PFSK-1 (cell line): ENCODE results near the gene NR2E1.

Experiments
- FOXP2 ChIP-seq: optimal IDR thresholded peaks from 2 replicates; pipeline ENCODE3; 2011; ENCODE audit warnings: borderline replicate concordance, control low read depth, inconsistent platforms; ENCODE audit not compliant: insufficient read depth; ENCODE audit errors: extremely low read length, extremely low read depth
- POLR2AphosphoS5 ChIP-seq: IDR thresholded peaks from 2 replicates; pipeline ENCODE4 v1.6.1; 2012; ENCODE audit warnings: low read depth, mild to moderate bottlenecking, control low read depth, low read length, moderate library complexity
- SIN3A ChIP-seq: IDR thresholded peaks from 2 replicates; pipeline ENCODE4 v1.6.1; 2012; ENCODE audit warnings: mild to moderate bottlenecking, low read length, moderate library complexity, borderline replicate concordance; ENCODE audit not compliant: insufficient read depth
- TAF1 ChIP-seq: IDR thresholded peaks from 2 replicates; pipeline ENCODE4 v1.6.1; 2012; ENCODE audit warnings: low read length, control low read depth, borderline replicate concordance; ENCODE audit not compliant: insufficient read depth
- TF ChIP-seq, protein P1 (sequence below), 2 experiments: IDR thresholded peaks; 2 replicates each; pipeline versions ENCODE4 v1.6.1 to v1.8.0; 2011 to 2012; ENCODE audit warnings: low read depth in 2 of 2, low read length in 2 of 2, control low read depth in 1 of 2, inconsistent platforms in 1 of 2, mild to moderate bottlenecking in 1 of 2, moderate library complexity in 1 of 2; ENCODE audit not compliant: insufficient read depth in 1 of 2

NR2E1 gene

DNA sequence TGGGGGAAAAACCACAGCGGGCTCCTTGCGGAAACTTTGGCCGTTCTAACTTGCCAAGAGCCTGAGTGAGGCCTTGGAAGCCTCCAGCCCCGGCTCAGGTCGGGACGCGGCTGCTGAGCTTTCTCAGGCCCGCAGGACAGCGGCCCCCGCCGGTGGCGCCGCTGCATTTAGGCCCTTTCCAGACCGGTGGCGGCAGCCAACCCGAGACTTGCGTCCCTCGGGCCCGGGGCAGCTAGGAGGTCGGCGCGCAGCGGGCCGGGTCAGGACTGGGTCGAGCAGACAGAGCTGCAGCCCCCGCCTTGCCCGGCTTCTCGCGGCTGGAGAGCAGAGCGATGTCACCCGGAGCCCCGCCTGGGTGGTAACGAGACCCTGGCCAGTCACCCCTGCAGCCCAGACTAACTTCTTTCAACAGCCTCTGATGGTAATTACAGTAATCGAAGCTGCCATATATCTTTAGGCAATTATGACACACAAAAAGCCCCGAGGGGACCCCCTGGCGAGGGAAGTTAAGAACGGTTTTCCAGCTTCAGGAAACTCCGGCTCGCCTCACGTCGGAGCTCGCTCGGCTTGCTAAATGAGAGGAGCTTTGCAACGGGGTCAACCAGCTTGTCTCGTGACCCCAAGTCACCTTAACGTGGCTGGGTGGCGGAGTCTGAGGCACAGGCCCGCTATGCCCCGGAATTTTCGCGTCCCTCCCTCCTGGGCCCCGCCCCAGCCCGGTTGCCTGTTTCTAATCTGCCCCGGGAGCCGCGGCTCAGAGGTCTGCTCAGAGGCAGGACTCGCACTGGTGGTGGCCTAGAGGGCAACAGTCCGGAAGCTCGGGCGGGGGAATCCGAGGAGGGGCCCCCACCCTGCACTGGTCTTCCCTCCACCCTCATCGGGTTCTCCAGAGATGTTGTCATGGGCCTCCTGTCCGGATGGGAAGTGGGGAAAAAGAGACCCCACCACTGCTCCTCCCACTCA lies 3.0 kb downstream of the NR2E1 start:
- TF ChIP-seq TAF1, result no peak
- TF ChIP-seq SIN3A, result no peak
- no peak for TF ChIP-seq FOXP2
- no peak for TF ChIP-seq POLR2AphosphoS5
- TF ChIP-seq, protein P1, sequence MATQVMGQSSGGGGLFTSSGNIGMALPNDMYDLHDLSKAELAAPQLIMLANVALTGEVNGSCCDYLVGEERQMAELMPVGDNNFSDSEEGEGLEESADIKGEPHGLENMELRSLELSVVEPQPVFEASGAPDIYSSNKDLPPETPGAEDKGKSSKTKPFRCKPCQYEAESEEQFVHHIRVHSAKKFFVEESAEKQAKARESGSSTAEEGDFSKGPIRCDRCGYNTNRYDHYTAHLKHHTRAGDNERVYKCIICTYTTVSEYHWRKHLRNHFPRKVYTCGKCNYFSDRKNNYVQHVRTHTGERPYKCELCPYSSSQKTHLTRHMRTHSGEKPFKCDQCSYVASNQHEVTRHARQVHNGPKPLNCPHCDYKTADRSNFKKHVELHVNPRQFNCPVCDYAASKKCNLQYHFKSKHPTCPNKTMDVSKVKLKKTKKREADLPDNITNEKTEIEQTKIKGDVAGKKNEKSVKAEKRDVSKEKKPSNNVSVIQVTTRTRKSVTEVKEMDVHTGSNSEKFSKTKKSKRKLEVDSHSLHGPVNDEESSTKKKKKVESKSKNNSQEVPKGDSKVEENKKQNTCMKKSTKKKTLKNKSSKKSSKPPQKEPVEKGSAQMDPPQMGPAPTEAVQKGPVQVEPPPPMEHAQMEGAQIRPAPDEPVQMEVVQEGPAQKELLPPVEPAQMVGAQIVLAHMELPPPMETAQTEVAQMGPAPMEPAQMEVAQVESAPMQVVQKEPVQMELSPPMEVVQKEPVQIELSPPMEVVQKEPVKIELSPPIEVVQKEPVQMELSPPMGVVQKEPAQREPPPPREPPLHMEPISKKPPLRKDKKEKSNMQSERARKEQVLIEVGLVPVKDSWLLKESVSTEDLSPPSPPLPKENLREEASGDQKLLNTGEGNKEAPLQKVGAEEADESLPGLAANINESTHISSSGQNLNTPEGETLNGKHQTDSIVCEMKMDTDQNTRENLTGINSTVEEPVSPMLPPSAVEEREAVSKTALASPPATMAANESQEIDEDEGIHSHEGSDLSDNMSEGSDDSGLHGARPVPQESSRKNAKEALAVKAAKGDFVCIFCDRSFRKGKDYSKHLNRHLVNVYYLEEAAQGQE (IDR thresholded peaks at IDR 0.05; ENCODE audit: insufficient read depth in 1 of 2, low read depth in 2 of 2, low read length in 2 of 2), result no peak

DNA sequence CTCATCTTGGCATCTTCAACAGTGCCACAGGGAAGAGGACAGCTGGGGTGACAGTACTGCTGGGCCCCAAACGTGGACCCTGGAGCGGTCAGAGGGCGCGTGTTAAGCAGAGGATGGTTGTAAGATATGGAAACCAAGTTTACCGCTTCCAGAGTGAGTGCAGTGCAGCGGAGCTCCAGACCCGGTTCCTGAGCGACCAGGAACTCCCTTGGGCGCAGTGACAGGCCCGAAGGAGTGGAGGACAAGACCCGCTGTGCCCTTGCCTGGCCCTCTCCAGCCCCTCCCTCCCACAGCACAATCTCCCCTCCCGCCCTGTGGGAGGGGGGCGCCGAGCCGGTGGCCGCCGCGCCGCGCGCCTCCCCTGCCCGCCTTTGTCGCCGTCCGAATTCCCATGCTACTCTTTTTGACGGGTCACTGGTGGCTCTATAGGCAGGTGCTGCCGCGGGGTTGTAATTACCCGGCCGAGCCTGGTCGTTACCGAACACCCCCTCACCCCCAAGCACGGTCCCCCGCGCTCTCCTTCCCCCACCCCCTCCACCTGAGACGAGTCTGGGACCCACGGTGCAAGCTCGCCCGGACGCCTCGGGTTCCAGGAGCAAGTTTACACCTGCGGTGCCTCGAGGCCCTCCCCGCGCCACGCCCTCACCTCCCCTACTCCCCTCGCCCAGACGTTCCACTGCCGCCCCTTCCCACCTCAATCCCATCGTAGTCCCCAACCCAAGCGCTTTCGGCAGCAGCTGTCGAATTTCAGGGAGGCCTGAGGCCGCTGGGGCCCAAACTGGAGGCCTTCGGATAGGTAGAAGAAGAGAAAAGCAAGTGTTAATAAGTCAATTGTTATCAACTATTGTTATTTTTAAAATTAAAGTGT lies 3.9 kb downstream of the NR2E1 start:
- TF ChIP-seq TAF1 (no peak), FOXP2 (no peak), POLR2AphosphoS5 (no peak), SIN3A (no peak)
- TF ChIP-seq, protein P1 (IDR thresholded peaks at IDR 0.05; ENCODE audit: insufficient read depth in 1 of 2, low read depth in 2 of 2, low read length in 2 of 2), result no peak

DNA sequence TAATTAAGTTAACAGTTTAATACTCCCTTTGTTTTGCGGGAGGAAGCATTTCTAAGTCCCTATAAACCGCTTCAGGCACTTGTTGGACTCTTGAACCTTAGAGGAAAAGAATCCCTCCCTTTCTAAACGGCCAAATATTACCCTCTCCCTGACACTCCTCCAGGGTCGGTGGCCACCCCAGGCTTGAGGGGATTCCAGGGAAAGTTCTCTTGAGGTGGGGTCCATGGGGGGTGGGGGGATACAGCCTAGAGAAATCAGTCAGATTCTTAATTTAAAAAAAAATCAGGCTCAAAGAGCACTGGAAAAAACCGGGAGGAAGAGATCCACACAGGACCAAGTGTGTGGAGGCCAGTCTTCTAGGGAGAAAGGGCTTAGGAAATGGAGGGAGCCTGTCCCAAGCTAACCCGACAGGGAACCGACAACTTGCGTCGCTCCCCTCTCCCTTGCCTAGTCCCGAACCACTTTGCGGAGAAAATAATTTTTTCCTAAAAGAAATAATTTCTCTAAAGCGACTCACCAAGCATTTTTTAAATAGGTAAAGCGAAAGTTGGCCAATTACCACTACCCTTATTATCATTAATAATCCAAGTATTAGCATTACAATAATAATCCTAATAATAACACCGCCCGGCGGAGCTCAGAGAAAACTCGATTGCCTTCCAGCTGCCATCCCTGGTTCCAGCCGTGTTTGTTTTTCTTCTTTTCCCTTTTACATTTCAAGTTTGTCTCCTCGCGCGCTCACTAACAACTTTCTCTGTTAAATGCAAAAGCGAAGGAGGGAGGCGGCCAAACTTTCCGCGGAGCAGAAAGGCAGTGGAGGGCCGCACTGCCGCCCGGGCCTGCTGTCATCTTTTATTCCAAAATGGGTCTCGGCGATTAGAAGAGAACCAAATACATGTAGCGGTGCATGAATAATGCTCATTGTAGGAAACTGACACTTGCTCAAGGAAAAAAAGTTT lies 4.8 kb downstream of the NR2E1 start:
- TF ChIP-seq SIN3A (no peak), TAF1 (no peak), POLR2AphosphoS5 (no peak), FOXP2 (no peak)
- TF ChIP-seq, protein P1 (IDR thresholded peaks at IDR 0.05; ENCODE audit: insufficient read depth in 1 of 2, low read depth in 2 of 2, low read length in 2 of 2), result no peak

DNA sequence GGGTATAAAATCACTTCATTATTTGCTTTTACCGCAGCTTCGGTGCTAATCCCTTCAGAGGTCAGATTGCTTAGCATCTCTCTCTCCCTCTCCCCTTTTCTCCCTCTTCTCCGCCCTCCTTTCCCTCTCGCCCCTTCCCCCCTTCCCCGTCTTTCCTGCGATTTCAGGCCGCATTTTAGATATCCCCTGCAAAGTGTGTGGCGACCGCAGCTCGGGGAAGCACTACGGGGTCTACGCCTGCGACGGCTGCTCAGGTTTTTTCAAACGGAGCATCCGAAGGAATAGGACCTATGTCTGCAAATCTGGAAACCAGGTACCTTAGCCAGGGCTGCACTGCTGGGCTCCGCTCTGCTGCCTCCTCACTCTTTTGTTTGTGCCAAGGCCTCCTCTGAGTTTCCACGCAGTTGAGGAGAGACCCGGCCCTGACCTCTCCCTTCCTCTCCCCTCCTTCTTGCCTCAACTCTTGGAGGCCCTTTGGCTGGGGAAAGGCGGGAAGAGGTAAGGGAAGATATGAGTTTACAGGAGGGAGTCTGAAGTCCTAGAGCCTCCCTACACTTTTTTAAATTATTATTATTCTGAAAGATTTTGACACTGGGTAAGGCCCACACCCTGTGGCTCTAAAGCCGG lies 5.6 kb downstream of the NR2E1 start:
- TF ChIP-seq TAF1 (no peak), POLR2AphosphoS5 (no peak), SIN3A (no peak), FOXP2 (no peak)
- TF ChIP-seq, protein P1 (IDR thresholded peaks at IDR 0.05; ENCODE audit: insufficient read depth in 1 of 2, low read depth in 2 of 2, low read length in 2 of 2), result no peak
